ENCODE results near the gene TOX2. TPM values are rescaled to one million over a fixed set of nuclear protein-coding genes. Genes with fewer than 3 reads are reported as not detected.
A peak's percentile ranks its signal among the peaks of the same experiment; 100 is the strongest.

Gene TOX2
- total RNA-seq, 2 donors from 2014 or later: 2.4 to 3.4 TPM

DNA sequence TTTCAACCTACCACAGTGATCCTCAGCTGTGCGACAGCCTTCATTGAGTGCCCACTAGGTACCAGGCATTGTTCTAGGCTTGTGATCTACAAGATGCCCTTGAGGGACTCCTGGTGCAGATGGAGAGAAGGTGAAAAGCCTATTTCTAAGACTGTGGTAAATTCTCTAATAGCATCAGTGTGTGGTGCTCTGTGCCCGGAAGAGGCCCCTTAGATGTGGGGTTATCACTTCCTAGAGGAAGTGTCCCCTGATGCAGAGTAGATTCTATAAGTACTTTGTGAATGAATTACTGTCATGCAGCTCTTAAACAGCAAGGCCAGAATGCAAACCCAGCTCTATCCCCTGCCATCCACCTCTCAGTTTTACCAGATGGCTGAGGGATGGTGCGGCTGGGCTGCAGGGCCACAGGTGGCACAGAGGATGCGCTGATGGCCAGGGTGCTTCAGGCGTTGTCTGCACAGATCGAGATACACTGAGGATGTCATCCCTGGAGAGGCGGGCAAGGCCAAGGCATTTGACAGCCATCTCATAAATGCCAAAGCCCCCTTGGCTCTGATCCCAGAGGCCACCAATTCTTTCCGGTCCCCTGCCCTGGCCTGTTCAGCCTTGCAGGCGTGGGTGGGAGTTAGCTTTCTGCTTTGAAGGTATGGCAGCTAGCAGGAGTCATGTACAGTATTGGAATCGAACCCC is 96.7 kb downstream of the TOX2 start:
- H3K27ac ChIP-seq (ENCODE audit: low read depth, low read length): no peak overlapping the region

GRCh38 chr20:44012466-44013226 is 98.0 kb downstream of the TOX2 start:
- Histone ChIP-seq H3K4me1 (ENCODE audit: control insufficient read depth, insufficient read depth, low read length) (no peaks in the 10 kb centered on the region), H3K27me3 (ENCODE audit: control insufficient read depth, insufficient read depth, low read length, poor library complexity, severe bottlenecking) (no peaks in the 10 kb centered on the region), H3K27ac (ENCODE audit: low read depth, low read length) (no peak overlapping the region), H3K9ac (ENCODE audit: extremely low read depth, low read length, poor library complexity, severe bottlenecking) (no peak overlapping the region), H3K4me3 (ENCODE audit: low read length) (no peak overlapping the region), H3K9me3 (ENCODE audit: control insufficient read depth, low read length) (no peaks in the 10 kb centered on the region), H3K36me3 (ENCODE audit: control insufficient read depth, insufficient read depth, low read length) (no peaks in the 10 kb centered on the region)
- peak; percentile 15 for DNase-seq
- H3K4me1 Mint-ChIP-seq: no peaks in the 10 kb centered on the region
- H3K27me3 Mint-ChIP-seq (ENCODE audit: insufficient read depth): peaks cover 2% of the 10 kb centered on the region
- no peaks in the 10 kb centered on the region for H3K9me3 Mint-ChIP-seq
- H3K4me3 Mint-ChIP-seq: no peak overlapping the region
- 92 to 93% methylated on average over 2 to 4 of the region's 4 CpGs for WGBS, 2 experiments (ENCODE audit: insufficient coverage in 1 of 2, insufficient read length in 1 of 2)
- TF ChIP-seq, protein P1, sequence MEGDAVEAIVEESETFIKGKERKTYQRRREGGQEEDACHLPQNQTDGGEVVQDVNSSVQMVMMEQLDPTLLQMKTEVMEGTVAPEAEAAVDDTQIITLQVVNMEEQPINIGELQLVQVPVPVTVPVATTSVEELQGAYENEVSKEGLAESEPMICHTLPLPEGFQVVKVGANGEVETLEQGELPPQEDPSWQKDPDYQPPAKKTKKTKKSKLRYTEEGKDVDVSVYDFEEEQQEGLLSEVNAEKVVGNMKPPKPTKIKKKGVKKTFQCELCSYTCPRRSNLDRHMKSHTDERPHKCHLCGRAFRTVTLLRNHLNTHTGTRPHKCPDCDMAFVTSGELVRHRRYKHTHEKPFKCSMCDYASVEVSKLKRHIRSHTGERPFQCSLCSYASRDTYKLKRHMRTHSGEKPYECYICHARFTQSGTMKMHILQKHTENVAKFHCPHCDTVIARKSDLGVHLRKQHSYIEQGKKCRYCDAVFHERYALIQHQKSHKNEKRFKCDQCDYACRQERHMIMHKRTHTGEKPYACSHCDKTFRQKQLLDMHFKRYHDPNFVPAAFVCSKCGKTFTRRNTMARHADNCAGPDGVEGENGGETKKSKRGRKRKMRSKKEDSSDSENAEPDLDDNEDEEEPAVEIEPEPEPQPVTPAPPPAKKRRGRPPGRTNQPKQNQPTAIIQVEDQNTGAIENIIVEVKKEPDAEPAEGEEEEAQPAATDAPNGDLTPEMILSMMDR (conservative IDR thresholded peaks at IDR 0.05): no peak
- no peaks in the 10 kb centered on the region for H3K36me3 Mint-ChIP-seq (ENCODE audit: low read depth)
- no peak overlapping the region for H3K27ac Mint-ChIP-seq

More for the DNA sequence above, 96.7 kb downstream of the TOX2 start:
- Mint-ChIP-seq H3K27me3 (ENCODE audit: insufficient read depth) (peaks cover 2% of the 10 kb centered on the region), H3K36me3 (ENCODE audit: low read depth) (no peaks in the 10 kb centered on the region), H3K4me1 (peaks cover 2% of the 10 kb centered on the region), H3K9me3 (no peaks in the 10 kb centered on the region), H3K27ac (no peak overlapping the region), H3K4me3 (no peak overlapping the region)
- no peaks in the 10 kb centered on the region for H3K4me1 ChIP-seq (ENCODE audit: control insufficient read depth, insufficient read depth, low read length)
- 88 to 100% methylated on average over 3 to 10 of the region's 10 CpGs for WGBS, 2 experiments (ENCODE audit: insufficient coverage in 1 of 2, insufficient read length in 1 of 2)
- no peak overlapping the region for H3K4me3 ChIP-seq (ENCODE audit: low read length)
- no peaks in the 10 kb centered on the region for H3K27me3 ChIP-seq (ENCODE audit: control insufficient read depth, insufficient read depth, low read length, poor library complexity, severe bottlenecking)
- no peak overlapping the region for H3K9ac ChIP-seq (ENCODE audit: extremely low read depth, low read length, poor library complexity, severe bottlenecking)
- H3K36me3 ChIP-seq (ENCODE audit: control insufficient read depth, insufficient read depth, low read length): no peaks in the 10 kb centered on the region
- no peaks in the 10 kb centered on the region for H3K9me3 ChIP-seq (ENCODE audit: control insufficient read depth, low read length)
- TF ChIP-seq, protein P1 (conservative IDR thresholded peaks at IDR 0.05): no peak
- peak; percentile 13 for DNase-seq

DNA sequence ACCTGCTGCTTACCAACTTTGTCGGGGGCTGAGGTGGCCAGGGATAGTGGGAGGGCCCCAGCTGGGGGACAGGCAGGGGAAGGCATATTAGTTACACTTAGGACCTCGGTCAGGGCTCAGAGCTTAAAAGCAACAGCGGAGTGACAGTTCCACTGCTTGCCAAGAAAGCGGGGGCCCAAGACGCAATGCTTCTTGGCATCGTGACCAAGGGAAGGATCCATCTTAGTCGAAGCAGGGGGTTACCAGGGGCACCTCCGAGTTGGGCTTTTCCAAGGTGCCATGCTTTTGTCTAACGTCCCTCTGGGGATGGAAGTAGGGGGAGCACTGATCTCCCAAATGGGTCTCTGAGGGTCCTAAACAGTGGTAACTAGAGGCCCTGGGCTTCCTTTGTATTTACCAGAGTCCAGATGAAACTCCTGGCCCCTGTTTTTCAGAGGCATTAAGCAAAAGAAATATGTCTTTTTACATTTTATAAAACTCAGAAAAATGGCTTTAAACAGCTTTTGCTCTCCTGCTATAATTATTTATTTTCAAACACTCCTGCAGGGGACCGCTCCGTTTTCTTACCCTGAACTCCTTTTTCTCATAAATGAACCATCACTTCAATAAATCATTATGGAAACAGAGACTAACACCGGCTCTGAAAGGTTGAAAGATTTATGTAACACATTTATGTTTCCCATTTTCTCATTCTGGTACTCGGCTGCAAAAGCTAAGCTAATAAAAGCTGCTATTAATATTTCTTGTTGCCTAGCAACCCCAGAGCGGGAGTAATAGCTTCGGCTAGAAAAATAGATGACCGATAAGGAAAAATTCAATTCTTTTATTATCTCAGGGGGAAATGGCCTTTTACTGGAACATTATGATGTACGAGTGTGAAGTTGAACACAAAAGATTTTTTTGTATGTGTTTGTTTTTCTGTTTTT is 100.4 kb downstream of the TOX2 start:
- Mint-ChIP-seq H3K27ac (no peak overlapping the region), H3K4me1 (peaks cover 8% of the 10 kb centered on the region), H3K36me3 (ENCODE audit: low read depth) (no peaks in the 10 kb centered on the region), H3K27me3 (ENCODE audit: insufficient read depth) (peaks cover 2% of the 10 kb centered on the region), H3K9me3 (no peaks in the 10 kb centered on the region), H3K4me3 (no peak overlapping the region)
- Histone ChIP-seq H3K36me3 (ENCODE audit: control insufficient read depth, insufficient read depth, low read length) (no peaks in the 10 kb centered on the region), H3K9me3 (ENCODE audit: control insufficient read depth, low read length) (no peaks in the 10 kb centered on the region), H3K4me1 (ENCODE audit: control insufficient read depth, insufficient read depth, low read length) (peaks cover 2% of the 10 kb centered on the region), H3K4me3 (ENCODE audit: low read length) (no peak overlapping the region), H3K27ac (ENCODE audit: low read depth, low read length) (no peak overlapping the region), H3K27me3 (ENCODE audit: control insufficient read depth, insufficient read depth, low read length, poor library complexity, severe bottlenecking) (no peaks in the 10 kb centered on the region), H3K9ac (ENCODE audit: extremely low read depth, low read length, poor library complexity, severe bottlenecking) (no peak overlapping the region)
- WGBS, 2 experiments (ENCODE audit: insufficient coverage in 1 of 2, insufficient read length in 1 of 2): 88% methylated on average over 9 to 16 of the region's 17 CpGs
- DNase-seq: peak; percentile 12
- TF ChIP-seq, protein P1 (conservative IDR thresholded peaks at IDR 0.05): no peak
